Activated B cell treated with CpG ODN at 0.5 μM for 24 hours (primary cell): ENCODE results near the gene BLCAP. TPM values are rescaled to one million over a fixed set of nuclear protein-coding genes. Genes with fewer than 3 reads are reported as not detected.
"Not testable (repeated sequence)": the region's sequence is repeated elsewhere in the genome, so short reads cannot be mapped to it uniquely, and the experiment has no call there.

ENCODE experiments used
- ATAC-seq: fragments of 200-7000 bp; cut with Tn5 transposase; one replicate; pipeline ENCODE4 v1.10.0; 2021; ENCODE audit warnings: low read depth, mild to moderate bottlenecking, moderate library complexity
- CTCF ChIA-PET: fragments of 350-600 bp; sonication (Branson Sonifier 250); formaldehyde crosslinking; loops from one replicate; lab custom pipeline; 2021; ENCODE audit warnings: antibody characterized with exemption; lab: Charles Lee
- POLR2A ChIA-PET: fragments of 350-600 bp; sonication (Branson Sonifier 250); formaldehyde crosslinking; loops from one replicate; lab custom pipeline; 2021; ENCODE audit warnings: antibody characterized with exemption; lab: Charles Lee
- DNase-seq: peaks from one replicate; pipeline ENCODE4 v3.0.0; 2022
- H3K27ac Mint-ChIP-seq: one replicate; pipeline ENCODE4 v1.8.0; 2020; ENCODE audit warnings: mixed read lengths
- H3K27me3 Mint-ChIP-seq: one replicate; pipeline ENCODE4 v1.8.0; 2021; ENCODE audit warnings: mixed read lengths
- H3K36me3 Mint-ChIP-seq: one replicate; pipeline ENCODE4 v1.8.0; 2021; ENCODE audit warnings: low read depth, mixed read lengths
- H3K4me1 Mint-ChIP-seq: one replicate; pipeline ENCODE4 v1.8.0; 2021; ENCODE audit warnings: mixed read lengths
- H3K4me3 Mint-ChIP-seq: one replicate; pipeline ENCODE4 v1.8.0; 2020; ENCODE audit warnings: mild to moderate bottlenecking, mixed read lengths
- H3K9me3 Mint-ChIP-seq: one replicate; pipeline ENCODE4 v1.8.0; 2020; ENCODE audit warnings: mixed read lengths
- intact Hi-C: fragments of 100-400 bp; cut with micrococcal nuclease; formaldehyde crosslinking; loops from one replicate; pipeline ENCODE4 v1.15.1; 2024
- total RNA-seq: library from RNA; stranded (reverse); gene quantifications from 2 replicates; pipeline ENCODE4 v1.2.3, GENCODE V29; 2022
- TF ChIP-seq, protein P1 (sequence below): fragments of 200-600 bp; IDR thresholded peaks from one replicate; pipeline ENCODE4 v1.8.0; 2022; ENCODE audit warnings: antibody characterized with exemption, mild to moderate bottlenecking

The BLCAP gene
- total RNA-seq, 1 donor from 2014 or later, result 78.0 TPM

- CTCF ChIA-PET, result no interaction called here
These were observed 28.9 kb upstream of the BLCAP start for GRCh38 chr20:37556538-37556937.

GRCh38 chr20:37554721-37555298 is 27.1 kb upstream of the BLCAP start:
- H3K4me1 Mint-ChIP-seq, H3K27ac Mint-ChIP-seq, H3K9me3 Mint-ChIP-seq, DNase-seq, intact Hi-C loops, H3K4me3 Mint-ChIP-seq, ATAC-seq, POLR2A ChIA-PET, H3K36me3 Mint-ChIP-seq, CTCF ChIA-PET: not testable (repeated sequence)
- peaks cover 33% of the 10 kb centered on the region for H3K27me3 Mint-ChIP-seq

More at GRCh38 chr20:37556538-37556937, 28.9 kb upstream of the BLCAP start:
- TF ChIP-seq, protein P1, sequence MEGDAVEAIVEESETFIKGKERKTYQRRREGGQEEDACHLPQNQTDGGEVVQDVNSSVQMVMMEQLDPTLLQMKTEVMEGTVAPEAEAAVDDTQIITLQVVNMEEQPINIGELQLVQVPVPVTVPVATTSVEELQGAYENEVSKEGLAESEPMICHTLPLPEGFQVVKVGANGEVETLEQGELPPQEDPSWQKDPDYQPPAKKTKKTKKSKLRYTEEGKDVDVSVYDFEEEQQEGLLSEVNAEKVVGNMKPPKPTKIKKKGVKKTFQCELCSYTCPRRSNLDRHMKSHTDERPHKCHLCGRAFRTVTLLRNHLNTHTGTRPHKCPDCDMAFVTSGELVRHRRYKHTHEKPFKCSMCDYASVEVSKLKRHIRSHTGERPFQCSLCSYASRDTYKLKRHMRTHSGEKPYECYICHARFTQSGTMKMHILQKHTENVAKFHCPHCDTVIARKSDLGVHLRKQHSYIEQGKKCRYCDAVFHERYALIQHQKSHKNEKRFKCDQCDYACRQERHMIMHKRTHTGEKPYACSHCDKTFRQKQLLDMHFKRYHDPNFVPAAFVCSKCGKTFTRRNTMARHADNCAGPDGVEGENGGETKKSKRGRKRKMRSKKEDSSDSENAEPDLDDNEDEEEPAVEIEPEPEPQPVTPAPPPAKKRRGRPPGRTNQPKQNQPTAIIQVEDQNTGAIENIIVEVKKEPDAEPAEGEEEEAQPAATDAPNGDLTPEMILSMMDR, result no peak
- Mint-ChIP-seq H3K27ac (no peak overlapping the region), H3K4me3 (no peak overlapping the region), H3K9me3 (no peaks in the 10 kb centered on the region), H3K36me3 (no peaks in the 10 kb centered on the region), H3K27me3 (peaks cover 35% of the 10 kb centered on the region), H3K4me1 (no peaks in the 10 kb centered on the region)
- POLR2A ChIA-PET, result no interaction called here
- ATAC-seq (no peak), DNase-seq (no peak)
- intact Hi-C loops, result no loop called here

- no peak overlapping the region for H3K4me3 Mint-ChIP-seq
- no peaks in the 10 kb centered on the region for H3K36me3 Mint-ChIP-seq
- ATAC-seq, result no peak
- TF ChIP-seq, protein P1, result no peak
- H3K4me1 Mint-ChIP-seq, result peaks cover 8% of the 10 kb centered on the region
- no peak overlapping the region for H3K27ac Mint-ChIP-seq
- no peak for DNase-seq
- H3K9me3 Mint-ChIP-seq, result no peaks in the 10 kb centered on the region
- ChIA-PET POLR2A (no interaction called here), CTCF (no interaction called here)
- H3K27me3 Mint-ChIP-seq, result peaks cover 32% of the 10 kb centered on the region
- intact Hi-C loops, result no loop called here
These were observed 24.7 kb upstream of the BLCAP start for GRCh38 chr20:37552415-37552814.

GRCh38 chr20:37551660-37552059 is 24.0 kb upstream of the BLCAP start:
- H3K36me3 Mint-ChIP-seq, H3K4me1 Mint-ChIP-seq, H3K27ac Mint-ChIP-seq, CTCF ChIA-PET, intact Hi-C loops, H3K4me3 Mint-ChIP-seq, DNase-seq, H3K9me3 Mint-ChIP-seq, ATAC-seq: not testable (repeated sequence)
- H3K27me3 Mint-ChIP-seq, result peaks cover 27% of the 10 kb centered on the region
- POLR2A ChIA-PET, result interaction anchor here (0.6 kb wide), 1 partner anchor 574 kb away, joined by 3 read pairs; no protein-coding TSS in a partner anchor

DNA sequence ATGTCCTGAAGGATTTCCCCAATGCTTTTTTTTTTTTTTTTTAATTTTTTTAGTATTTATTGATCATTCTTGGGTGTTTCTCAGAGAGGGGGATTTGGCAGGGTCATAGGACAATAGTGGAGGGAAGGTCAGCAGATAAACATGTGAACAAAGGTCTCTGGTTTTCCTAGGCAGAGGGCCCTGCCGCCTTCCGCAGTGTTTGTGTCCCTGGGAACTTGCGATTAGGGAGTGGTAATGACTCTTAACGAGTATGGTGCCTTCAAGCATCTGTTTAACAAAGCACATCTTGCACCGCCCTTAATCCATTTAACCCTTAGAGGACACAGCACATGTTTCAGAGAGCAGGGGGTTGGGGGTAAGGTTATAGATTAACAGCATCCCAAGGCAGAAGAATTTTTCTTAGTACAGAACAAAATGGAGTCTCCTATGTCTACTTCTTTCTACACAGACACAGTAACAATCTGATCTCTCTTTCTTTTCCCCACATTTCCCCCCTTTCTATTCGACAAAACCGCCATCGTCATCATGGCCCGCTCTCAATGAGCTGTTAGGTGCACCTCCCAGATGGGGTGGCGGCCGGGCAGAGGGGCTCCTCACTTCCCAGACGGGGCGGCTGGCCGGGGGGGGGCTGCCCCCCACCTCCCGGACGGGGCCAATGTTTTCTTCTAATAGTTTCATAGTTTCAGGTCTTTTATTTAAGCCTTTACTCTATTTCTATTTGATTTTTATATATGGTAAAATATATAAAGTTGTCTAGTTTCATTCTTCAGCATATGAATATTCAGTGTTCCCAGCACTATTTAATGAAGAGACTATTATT is 22.6 kb upstream of the BLCAP start:
- H3K9me3 Mint-ChIP-seq, H3K27ac Mint-ChIP-seq, H3K4me3 Mint-ChIP-seq, intact Hi-C loops, CTCF ChIA-PET, ATAC-seq, H3K36me3 Mint-ChIP-seq, DNase-seq, H3K4me1 Mint-ChIP-seq, POLR2A ChIA-PET: not testable (repeated sequence)
- H3K27me3 Mint-ChIP-seq, result peaks cover 26% of the 10 kb centered on the region

DNA sequence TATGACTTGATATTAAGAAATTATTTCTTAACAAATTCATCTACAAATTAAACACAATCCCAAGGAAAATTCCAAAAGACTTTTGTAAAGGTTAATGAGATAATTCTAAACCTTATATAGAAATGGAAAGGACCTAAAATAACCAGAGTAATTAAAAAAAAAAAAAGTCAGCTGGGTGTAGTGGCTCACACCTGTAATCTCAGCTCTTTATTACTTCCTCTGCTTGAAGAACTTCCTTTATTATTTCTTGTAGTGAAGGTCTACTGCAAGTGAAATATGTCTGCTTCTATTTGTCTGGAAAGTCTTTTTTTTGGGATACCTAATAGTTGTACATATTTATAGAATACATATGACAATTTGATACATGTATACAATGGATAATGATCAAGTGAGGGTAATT is 20.2 kb upstream of the BLCAP start:
- H3K4me3 Mint-ChIP-seq, result no peak overlapping the region
- intact Hi-C loops, result no loop called here
- no peaks in the 10 kb centered on the region for H3K36me3 Mint-ChIP-seq
- no peak for DNase-seq
- H3K27ac Mint-ChIP-seq, result no peak overlapping the region
- H3K27me3 Mint-ChIP-seq, result peaks cover 24% of the 10 kb centered on the region
- ChIA-PET CTCF (no interaction called here), POLR2A (no interaction called here)
- TF ChIP-seq, protein P1, result no peak
- H3K9me3 Mint-ChIP-seq, result no peaks in the 10 kb centered on the region
- no peak for ATAC-seq
- H3K4me1 Mint-ChIP-seq, result peaks cover 8% of the 10 kb centered on the region
